Heart right ventricle (tissue), 16 donors: ENCODE measurements around the gene AADAT. TPM values are rescaled to one million over a fixed set of nuclear protein-coding genes. Genes with fewer than 3 reads are reported as not detected.

ENCODE experiments used
- ATAC-seq, 8 donors: fragments of 200-7000 bp; cut with Tn5 transposase; one replicate each; pipeline ENCODE4 v1.9.1; 2020; ENCODE audit warnings: mild to moderate bottlenecking in 8 of 8, moderate library complexity in 8 of 8, moderate number of reproducible peaks in 1 of 8
- DNase-seq, 2 donors: peaks; one replicate each; pipeline ENCODE4 v3.0.0-alpha.2; 2020
- H3K27ac ChIP-seq, 10 donors: fragments of 200-600 bp; sonication (generic) in 2 of 10; one replicate each; pipeline versions ENCODE4 v1.5.0 to v1.8.0; 2020 to 2022; ENCODE audit warnings: mild to moderate bottlenecking in 3 of 10
- H3K27me3 ChIP-seq, 7 donors: fragments of 200-600 bp; one replicate each; pipeline ENCODE4 v1.8.0; 2021 to 2022; ENCODE audit warnings: mild to moderate bottlenecking in 2 of 7
- H3K36me3 ChIP-seq, 9 donors: fragments of 200-600 bp; sonication (generic) in 1 of 9; one replicate each; pipeline versions ENCODE4 v1.5.0 to v1.8.0; 2020 to 2022; ENCODE audit warnings: mild to moderate bottlenecking in 2 of 9
- H3K4me1 ChIP-seq, 9 donors: fragments of 200-600 bp; sonication (generic) in 1 of 9; one replicate each; pipeline versions ENCODE4 v1.5.0 to v1.8.0; 2020 to 2022; ENCODE audit warnings: mild to moderate bottlenecking in 4 of 9
- H3K4me3 ChIP-seq, 10 donors: fragments of 200-600 bp; sonication (generic) in 2 of 10; one replicate each; pipeline versions ENCODE4 v1.5.0 to v1.8.0; 2020 to 2022; ENCODE audit warnings: mild to moderate bottlenecking in 7 of 10, moderate library complexity in 2 of 10
- H3K9me3 ChIP-seq, 11 donors: fragments of 200-600 bp in 10 of 11; sonication (generic) in 2 of 11; one replicate each; pipeline versions ENCODE4 v1.5.0 to v1.8.0; 2013 to 2022; ENCODE audit warnings: mild to moderate bottlenecking in 2 of 11, control low read depth in 1 of 11, moderate library complexity in 1 of 11
- WGBS, 2 donors: extraction: QIAGEN DNeasy Blood & Tissue Kit; methylation state at CpG; one replicate each; pipeline ENCODE4 v1.1.7; 2013; ENCODE audit warnings: inconsistent platforms in 1 of 2; 5-methylcytosine and 5-hydroxymethylcytosine counted together
- intact Hi-C, 10 donors: fragments of 100-400 bp; cut with DNase I; formaldehyde crosslinking; loops; one replicate each; pipeline versions ENCODE4 v1.11.1 to v1.14.2; 2022
- polyA plus RNA-seq, 2 donors: library from polyadenylated mRNA; stranded (reverse); fragments of 200-250 nt; gene quantifications; one replicate each; pipeline ENCODE4 v1.2.3, GENCODE V29; 2013
- total RNA-seq, 10 donors: library from RNA; stranded (reverse); fragmentation: NEBNext Ultra II Directional in 3 of 10; extraction: Animal tissue kit (Norgen Biotek cat#: 25700) in 3 of 10; gene quantifications; one replicate each; pipeline versions ENCODE4 v1.2.1 to v1.2.4, GENCODE V29; 2021 to 2023
- TF ChIP-seq, protein P1 (sequence below), 9 donors: fragments of 200-600 bp; sonication (generic) in 2 of 9; IDR thresholded peaks; one replicate each; pipeline versions ENCODE4 v1.5.0 to v1.8.0; 2021 to 2022; ENCODE audit warnings: antibody characterized with exemption in 9 of 9, mild to moderate bottlenecking in 5 of 9, moderate library complexity in 1 of 9
- donor health status: Arrhythmogenic right ventricular cardiomyopathy.
- donor health status: ischemic (EF 13 %, LVEDD 7.1; RV severe dilation, severe dysfunction).
- donor health status: healthy with polysubstance abuse.
- donor health status: DM: no; HTN: yes; CAD: no.
- donor health status: DM: no; HTN: no; CAD: no.
- donor health status: ischemic (EF 25% LVEDD 6.9; RV normal size, moderate dysfunction).
- donor health status: ischemic (EF 25% LVEDD 5.7; RV mildly dilated, moderate dysfunction).
- donor health status: healthy.
- donor health status: DM: yes; HTN: yes; CAD: no.
- donor health status: Ischemic cardiomyopathy.
- donor health status: ischemic (EF 35%, LVEDD 5.7; RV mildly dilated, moderate dysfunction).
- donor health status: nonischemic (EF 11% LVEDD 7.7; RV severe dilation, severe dysfunction).
- donor health status: DM: yes; HTN: yes; CAD: no.
- donor health status: PGD.
- donor health status: ischemic (EF 29% LVEDD 5.4; RV normal size, mild dysfunction).
- donor health status: nonischemic (EF 23%, LVEDD 6.1; RV moderate dilation, normal function).

The AADAT gene
- total and polyA plus RNA-seq, 12 donors = 0.82 to 3.5 (median 1.7) TPM

DNA sequence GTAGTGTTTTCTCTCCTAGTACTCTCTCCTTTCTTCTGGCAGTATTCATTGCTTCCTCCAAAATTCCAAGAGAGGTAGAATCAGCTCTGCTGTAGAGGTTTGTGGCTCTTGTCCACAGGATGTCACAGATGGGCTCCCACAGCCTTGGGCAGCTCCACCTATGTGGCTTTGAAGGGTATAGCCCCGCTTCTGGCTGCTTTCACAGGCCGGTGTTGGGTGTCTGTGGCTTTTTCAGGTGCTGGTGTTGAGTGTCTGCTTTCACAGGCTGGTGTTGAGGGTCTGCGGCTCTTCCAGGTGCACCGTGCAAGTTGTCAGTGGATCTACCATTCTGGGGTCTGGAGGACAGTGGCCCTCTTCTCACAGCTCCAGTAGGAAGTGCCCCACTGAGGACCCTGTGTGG, 7.9 kb upstream of the AADAT start:
- Histone ChIP-seq H3K27ac (no peak overlapping the region), H3K36me3 (no peaks in the 10 kb centered on the region), H3K4me3 (no peak overlapping the region), H3K27me3 (peaks cover 0 to 10% (median 0%) of the 10 kb centered on the region in 7 donors), H3K9me3 (no peaks in the 10 kb centered on the region), H3K4me1 (no peaks in the 10 kb centered on the region)
- intact Hi-C loops = no loop called here
- ATAC-seq (no peak), DNase-seq (no peak)
- WGBS, 2 donors = 89 to 97% methylated on average over 4 of the region's 4 CpGs
- TF ChIP-seq, protein P1, sequence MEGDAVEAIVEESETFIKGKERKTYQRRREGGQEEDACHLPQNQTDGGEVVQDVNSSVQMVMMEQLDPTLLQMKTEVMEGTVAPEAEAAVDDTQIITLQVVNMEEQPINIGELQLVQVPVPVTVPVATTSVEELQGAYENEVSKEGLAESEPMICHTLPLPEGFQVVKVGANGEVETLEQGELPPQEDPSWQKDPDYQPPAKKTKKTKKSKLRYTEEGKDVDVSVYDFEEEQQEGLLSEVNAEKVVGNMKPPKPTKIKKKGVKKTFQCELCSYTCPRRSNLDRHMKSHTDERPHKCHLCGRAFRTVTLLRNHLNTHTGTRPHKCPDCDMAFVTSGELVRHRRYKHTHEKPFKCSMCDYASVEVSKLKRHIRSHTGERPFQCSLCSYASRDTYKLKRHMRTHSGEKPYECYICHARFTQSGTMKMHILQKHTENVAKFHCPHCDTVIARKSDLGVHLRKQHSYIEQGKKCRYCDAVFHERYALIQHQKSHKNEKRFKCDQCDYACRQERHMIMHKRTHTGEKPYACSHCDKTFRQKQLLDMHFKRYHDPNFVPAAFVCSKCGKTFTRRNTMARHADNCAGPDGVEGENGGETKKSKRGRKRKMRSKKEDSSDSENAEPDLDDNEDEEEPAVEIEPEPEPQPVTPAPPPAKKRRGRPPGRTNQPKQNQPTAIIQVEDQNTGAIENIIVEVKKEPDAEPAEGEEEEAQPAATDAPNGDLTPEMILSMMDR (IDR thresholded peaks at IDR 0.05) = no peak

DNA sequence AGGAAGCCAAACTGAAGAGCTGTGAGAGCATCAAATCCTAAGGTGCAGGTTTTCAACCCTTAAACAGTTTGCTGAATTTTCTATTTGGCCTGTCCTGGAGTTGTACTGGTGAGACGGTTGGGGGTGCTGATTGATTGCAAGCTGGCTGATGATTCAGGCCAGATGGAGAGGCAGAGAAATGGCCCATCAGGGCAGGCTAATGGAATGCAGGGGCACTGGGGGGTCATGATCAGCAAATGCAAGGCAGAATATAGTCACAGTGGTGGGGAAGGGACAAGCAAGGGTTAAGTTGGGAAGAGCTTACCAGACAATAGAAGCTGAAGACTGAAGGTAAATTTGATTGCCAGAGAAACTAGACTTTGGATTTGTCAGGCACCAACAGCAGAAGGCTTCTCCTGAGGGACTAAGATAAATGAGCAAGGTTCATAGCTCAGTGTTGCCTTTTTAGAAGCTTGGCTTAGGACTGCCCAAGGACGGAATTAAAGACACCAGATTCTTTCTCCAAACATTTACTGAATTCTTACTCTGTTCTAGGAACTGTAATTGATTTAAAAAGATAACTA, 4.3 kb upstream of the AADAT start:
- intact Hi-C loops = no loop called here
- H3K4me1 ChIP-seq = peaks cover 0 to 9% (median 4%) of the 10 kb centered on the region in 9 donors
- H3K27me3 ChIP-seq = peaks cover 0 to 22% (median 4%) of the 10 kb centered on the region in 7 donors
- TF ChIP-seq, protein P1 (IDR thresholded peaks at IDR 0.05) = no peak
- 56 to 65% methylated on average over 2 of the region's 2 CpGs for WGBS, 2 donors
- H3K36me3 ChIP-seq = no peaks in the 10 kb centered on the region
- ATAC-seq (no peak), DNase-seq (no peak)
- no peak overlapping the region for H3K27ac ChIP-seq
- H3K4me3 ChIP-seq = no peak overlapping the region
- no peaks in the 10 kb centered on the region for H3K9me3 ChIP-seq

DNA sequence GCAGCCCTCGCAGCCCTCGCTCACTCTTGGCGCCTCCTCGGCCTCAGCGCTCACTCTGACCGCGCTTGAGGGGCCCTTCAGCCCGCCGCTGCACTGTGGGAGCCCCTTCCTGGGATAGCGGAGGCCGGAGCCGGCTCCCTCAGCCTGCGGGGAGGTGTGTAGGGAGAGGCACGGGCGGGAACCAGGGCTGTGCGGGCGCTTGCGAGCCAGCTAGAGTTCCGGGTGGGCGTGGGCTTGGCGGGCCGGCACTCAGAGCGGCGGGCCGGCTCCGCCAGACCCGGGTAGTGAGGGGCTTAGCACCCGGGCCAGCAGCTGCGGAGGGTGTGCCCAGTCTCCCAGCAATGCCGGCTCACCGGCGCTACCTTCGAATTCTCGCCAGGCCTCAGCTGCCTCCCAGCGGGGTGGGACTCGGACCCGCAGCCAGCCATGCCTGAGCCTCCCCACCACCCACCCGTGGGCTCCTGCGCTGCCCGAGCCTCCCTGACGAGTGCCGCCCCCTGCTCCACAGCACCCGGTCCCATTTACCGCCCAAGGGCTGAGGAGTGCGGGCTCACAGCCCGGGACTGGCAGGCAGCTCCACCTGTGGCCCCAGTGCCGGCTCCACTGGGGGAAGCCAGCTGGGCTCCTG, 1.4 kb upstream of the AADAT start:
- no peaks in the 10 kb centered on the region for H3K9me3 ChIP-seq
- H3K4me1 ChIP-seq = peaks cover 0 to 14% (median 8%) of the 10 kb centered on the region in 9 donors
- H3K36me3 ChIP-seq = peaks cover 0 to 21% (median 0%) of the 10 kb centered on the region in 9 donors
- H3K4me3 ChIP-seq = no peak overlapping the region
- no peak overlapping the region for H3K27ac ChIP-seq
- ATAC-seq = peak in 1 of 8 donors; percentile 11
- DNase-seq = peak in 1 of 2 donors; percentile 15
- intact Hi-C loops = loop anchor here in 1 of 10 donors (2.0 kb wide), 1 partner anchor 280 kb away; no protein-coding TSS in a partner anchor
- H3K27me3 ChIP-seq = peaks cover 0 to 39% (median 0%) of the 10 kb centered on the region in 7 donors
- TF ChIP-seq, protein P1 (IDR thresholded peaks at IDR 0.05) = no peak
- 95 to 97% methylated on average over 40 to 45 of the region's 47 CpGs for WGBS, 2 donors

DNA sequence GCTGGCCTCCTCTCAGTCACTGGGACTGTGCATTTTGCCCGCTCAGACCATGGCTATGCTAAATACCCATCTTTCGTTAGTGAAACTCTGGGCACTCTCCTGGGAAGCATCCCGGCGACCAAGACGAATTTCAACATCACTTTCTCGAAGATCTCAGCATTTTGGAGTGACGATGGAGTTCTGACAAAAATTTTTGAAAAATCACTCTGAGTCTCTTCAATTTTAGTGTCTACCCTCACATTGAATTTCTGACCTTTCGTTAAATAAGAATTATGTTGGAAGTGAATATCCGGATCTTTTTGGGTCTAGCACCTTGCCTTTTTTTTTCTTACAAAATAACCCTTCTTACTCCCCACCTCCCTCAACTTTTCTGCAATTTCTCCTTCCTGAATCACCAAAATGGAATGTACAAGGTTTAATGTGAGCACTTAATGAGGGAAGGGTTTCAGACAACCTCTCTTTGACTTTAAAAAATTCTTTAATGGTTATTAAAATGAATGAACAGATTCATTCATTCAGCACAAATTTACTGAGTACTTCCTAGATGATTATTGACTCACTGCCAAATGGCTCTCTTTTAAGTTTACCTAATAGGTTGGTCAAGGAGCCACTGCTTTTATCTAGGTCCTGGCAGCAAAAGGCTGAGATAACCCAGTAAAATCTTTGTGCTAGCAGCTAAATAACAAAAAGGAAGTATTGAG, 746 bp upstream of the AADAT start:
- WGBS, 2 donors = 15 to 17% methylated on average over 9 of the region's 9 CpGs
- intact Hi-C loops = loop anchor here in 1 of 10 donors (2.0 kb wide), 1 partner anchor 280 kb away; no protein-coding TSS in a partner anchor
- H3K27ac ChIP-seq = peak overlapping the region in 3 of 10 donors; percentile 65 to 75 (median 71)

More for the DNA sequence above, 746 bp upstream of the AADAT start:
- peaks cover 0 to 28% (median 0%) of the 10 kb centered on the region in 9 donors for H3K36me3 ChIP-seq
- peaks cover 0 to 39% (median 0%) of the 10 kb centered on the region in 7 donors for H3K27me3 ChIP-seq
- TF ChIP-seq, protein P1 (IDR thresholded peaks at IDR 0.05) = no peak
- no peak for DNase-seq
- H3K9me3 ChIP-seq = no peaks in the 10 kb centered on the region
- H3K4me3 ChIP-seq = peak overlapping the region; percentile 35 to 83 (median 64)
- no peak for ATAC-seq
- peaks cover 0 to 14% (median 8%) of the 10 kb centered on the region in 9 donors for H3K4me1 ChIP-seq
